WTC11 (cell line): ENCODE results near the gene PCGF3. TPM values are rescaled to one million over a fixed set of nuclear protein-coding genes. Genes with fewer than 3 reads are reported as not detected.
"Not testable (repeated sequence)": the region's sequence is repeated elsewhere in the genome, so short reads cannot be mapped to it uniquely, and the experiment has no call there.

Source experiments
- ATAC-seq: fragments of 200-7000 bp; cut with Tn5 transposase; 2 replicates; pipeline ENCODE4 v1.10.0; 2021; ENCODE audit warnings: mild to moderate bottlenecking, moderate library complexity
- CTCF ChIA-PET: fragments of 300-600 bp; sonication (Branson Sonifier 250); formaldehyde crosslinking; loops from one replicate; lab custom pipeline; 2021; ENCODE audit warnings: antibody characterized with exemption; lab: Charles Lee
- POLR2A ChIA-PET: fragments of 350-600 bp; sonication (Branson Sonifier 250); formaldehyde crosslinking; loops from one replicate; lab custom pipeline; 2021; ENCODE audit warnings: antibody characterized with exemption; lab: Charles Lee
- DNase-seq: peaks from one replicate; pipeline ENCODE4 v3.0.0; 2021; ENCODE audit warnings: low spot score
- H3K27ac Mint-ChIP-seq: 2 replicates; pipeline ENCODE4 v1.8.0; 2021; ENCODE audit warnings: mixed read lengths
- H3K27me3 Mint-ChIP-seq: 2 replicates; pipeline ENCODE4 v1.8.0; 2021; ENCODE audit warnings: low read depth, mild to moderate bottlenecking, moderate library complexity, mixed read lengths
- H3K36me3 Mint-ChIP-seq: 2 replicates; pipeline ENCODE4 v1.8.0; 2021; ENCODE audit warnings: mixed read lengths
- H3K4me1 Mint-ChIP-seq: 2 replicates; pipeline ENCODE4 v1.8.0; 2022; ENCODE audit warnings: mixed read lengths
- H3K4me3 Mint-ChIP-seq: 2 replicates; pipeline ENCODE4 v1.8.0; 2021; ENCODE audit warnings: mild to moderate bottlenecking, moderate library complexity, mixed read lengths
- H3K9me3 Mint-ChIP-seq: 2 replicates; pipeline ENCODE4 v1.8.0; 2021; ENCODE audit warnings: mixed read lengths
- ATF6 ChIP-seq: sonication (generic); formaldehyde crosslinking; IDR thresholded peaks from 2 replicates; pipeline ENCODE4 v1.8.1; 2023; ENCODE audit warnings: mild to moderate bottlenecking, missing genetic modification reagents
- CREM ChIP-seq: sonication (generic); formaldehyde crosslinking; IDR thresholded peaks from 2 replicates; pipeline ENCODE4 v1.8.1; 2022; ENCODE audit warnings: mild to moderate bottlenecking, missing genetic modification reagents, moderate library complexity
- E2F4 ChIP-seq: sonication (generic); formaldehyde crosslinking; IDR thresholded peaks from 2 replicates; pipeline ENCODE4 v1.8.1; 2022; ENCODE audit warnings: low read depth, mild to moderate bottlenecking, moderate library complexity, missing genetic modification reagents, borderline replicate concordance
- ERG ChIP-seq: fragments of 250-450 bp; sonication (Bioruptor Pico); IDR thresholded peaks from 2 replicates; pipeline ENCODE4 v1.8.0; 2021; ENCODE audit warnings: mild to moderate bottlenecking
- NR3C1 ChIP-seq: sonication (generic); formaldehyde crosslinking; conservative IDR thresholded peaks from 2 replicates; pipeline ENCODE4 v1.8.1; 2023; ENCODE audit warnings: low read depth, mild to moderate bottlenecking, missing genetic modification reagents
- RELA ChIP-seq: sonication (generic); formaldehyde crosslinking; IDR thresholded peaks from 2 replicates; pipeline ENCODE4 v1.8.1; 2022; ENCODE audit warnings: missing genetic modification reagents, mild to moderate bottlenecking, borderline replicate concordance
- ZNF138 ChIP-seq: sonication (generic); formaldehyde crosslinking; conservative IDR thresholded peaks from 2 replicates; pipeline ENCODE4 v1.8.1; 2022; ENCODE audit warnings: mild to moderate bottlenecking, moderate library complexity, missing genetic modification reagents
- ZNF281 ChIP-seq: sonication (generic); formaldehyde crosslinking; IDR thresholded peaks from 2 replicates; pipeline ENCODE4 v1.8.0; 2023; ENCODE audit warnings: mild to moderate bottlenecking, missing genetic modification reagents
- ZNF416 ChIP-seq: fragments of 250-450 bp; sonication (Bioruptor Pico); IDR thresholded peaks from 2 replicates; pipeline ENCODE4 v1.9.0; 2021; ENCODE audit warnings: mild to moderate bottlenecking, inconsistent platforms
- total RNA-seq: library from RNA; stranded (reverse); gene quantifications from 3 replicates; pipeline ENCODE4 v1.2.3, GENCODE V29; 2021
- TF ChIP-seq, protein P1 (sequence below): sonication (generic); formaldehyde crosslinking; conservative IDR thresholded peaks from 2 replicates; pipeline ENCODE4 v1.8.1; 2023; ENCODE audit warnings: mild to moderate bottlenecking, low read depth, missing genetic modification reagents, moderate library complexity
- TF ChIP-seq, protein P2 (sequence below): fragments of 250-450 bp; sonication (Bioruptor Pico); IDR thresholded peaks from 2 replicates; pipeline ENCODE4 v2.1.2; 2022; ENCODE audit warnings: mild to moderate bottlenecking, moderate library complexity
- TF ChIP-seq, protein P3 (sequence below): fragments of 250-450 bp; sonication (Bioruptor Pico); IDR thresholded peaks from 2 replicates; pipeline ENCODE4 v1.9.0; 2021; ENCODE audit warnings: mild to moderate bottlenecking

PCGF3 gene
- total RNA-seq, 1 experiment from 2014 or later, result 65.7 TPM

- no peak for ATAC-seq
- no peaks in the 10 kb centered on the region for H3K4me1 Mint-ChIP-seq
- ChIA-PET POLR2A (no interaction called here), CTCF (no interaction called here)
- TF ChIP-seq CREM, result no peak
- TF ChIP-seq ZNF138 (CRISPR knock-in tag), result no peak
- TF ChIP-seq NR3C1 (CRISPR knock-in tag), result no peak
- H3K9me3 Mint-ChIP-seq, result peaks cover 21% of the 10 kb centered on the region
- no peak overlapping the region for H3K4me3 Mint-ChIP-seq
- H3K36me3 Mint-ChIP-seq, result no peaks in the 10 kb centered on the region
- no peak for DNase-seq
- no peak overlapping the region for H3K27ac Mint-ChIP-seq
- peaks cover 86% of the 10 kb centered on the region for H3K27me3 Mint-ChIP-seq
These were observed 98.3 kb downstream of the PCGF3 start for GRCh38 chr4:803884-804283.

DNA sequence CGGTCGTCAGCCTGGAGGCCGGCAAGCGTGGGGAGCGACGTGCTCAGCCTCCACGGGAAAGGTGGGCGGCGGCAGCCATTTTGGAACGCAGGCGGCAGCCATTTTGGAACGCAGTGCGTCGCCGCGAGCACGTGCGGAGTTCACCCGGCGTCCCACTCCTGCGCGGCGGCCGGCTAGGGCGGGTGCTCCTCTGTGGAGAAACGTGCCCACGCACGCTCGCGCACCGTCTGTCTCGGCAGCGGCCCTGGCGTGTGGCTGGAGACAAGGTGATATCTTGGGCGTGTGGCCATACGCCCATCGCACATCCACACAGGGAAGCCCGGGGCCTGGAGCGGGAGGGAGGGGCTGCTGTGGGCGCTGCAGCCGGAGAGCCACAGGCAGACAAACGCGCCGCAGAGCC lies 99.2 kb downstream of the PCGF3 start:
- Mint-ChIP-seq H3K9me3 (peaks cover 21% of the 10 kb centered on the region), H3K27me3 (peaks cover 87% of the 10 kb centered on the region), H3K4me1 (no peaks in the 10 kb centered on the region), H3K36me3 (no peaks in the 10 kb centered on the region), H3K27ac (no peak overlapping the region), H3K4me3 (no peak overlapping the region)
- ChIA-PET POLR2A (no interaction called here), CTCF (no interaction called here)
- DNase-seq, result no peak
- no peak for TF ChIP-seq ERG (CRISPR knock-in tag)
- TF ChIP-seq ZNF416 (CRISPR knock-in tag), result no peak
- TF ChIP-seq, protein P1, sequence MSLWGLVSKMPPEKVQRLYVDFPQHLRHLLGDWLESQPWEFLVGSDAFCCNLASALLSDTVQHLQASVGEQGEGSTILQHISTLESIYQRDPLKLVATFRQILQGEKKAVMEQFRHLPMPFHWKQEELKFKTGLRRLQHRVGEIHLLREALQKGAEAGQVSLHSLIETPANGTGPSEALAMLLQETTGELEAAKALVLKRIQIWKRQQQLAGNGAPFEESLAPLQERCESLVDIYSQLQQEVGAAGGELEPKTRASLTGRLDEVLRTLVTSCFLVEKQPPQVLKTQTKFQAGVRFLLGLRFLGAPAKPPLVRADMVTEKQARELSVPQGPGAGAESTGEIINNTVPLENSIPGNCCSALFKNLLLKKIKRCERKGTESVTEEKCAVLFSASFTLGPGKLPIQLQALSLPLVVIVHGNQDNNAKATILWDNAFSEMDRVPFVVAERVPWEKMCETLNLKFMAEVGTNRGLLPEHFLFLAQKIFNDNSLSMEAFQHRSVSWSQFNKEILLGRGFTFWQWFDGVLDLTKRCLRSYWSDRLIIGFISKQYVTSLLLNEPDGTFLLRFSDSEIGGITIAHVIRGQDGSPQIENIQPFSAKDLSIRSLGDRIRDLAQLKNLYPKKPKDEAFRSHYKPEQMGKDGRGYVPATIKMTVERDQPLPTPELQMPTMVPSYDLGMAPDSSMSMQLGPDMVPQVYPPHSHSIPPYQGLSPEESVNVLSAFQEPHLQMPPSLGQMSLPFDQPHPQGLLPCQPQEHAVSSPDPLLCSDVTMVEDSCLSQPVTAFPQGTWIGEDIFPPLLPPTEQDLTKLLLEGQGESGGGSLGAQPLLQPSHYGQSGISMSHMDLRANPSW (CRISPR knock-in tag), result no peak
- TF ChIP-seq RELA, result no peak
- TF ChIP-seq ATF6 (CRISPR knock-in tag), result no peak
- no peak for TF ChIP-seq E2F4
- no peak for ATAC-seq

- DNase-seq, POLR2A ChIA-PET, H3K27ac Mint-ChIP-seq, H3K36me3 Mint-ChIP-seq, H3K4me3 Mint-ChIP-seq, ATAC-seq, H3K4me1 Mint-ChIP-seq: not testable (repeated sequence)
- Mint-ChIP-seq H3K27me3 (peaks cover 93% of the 10 kb centered on the region), H3K9me3 (peaks cover 17% of the 10 kb centered on the region)
- CTCF ChIA-PET, result interaction anchor here (1.3 kb wide), 1 partner anchor 123 kb away, joined by 3 read pairs; no protein-coding TSS in a partner anchor
These were observed 101.3 kb downstream of the PCGF3 start for GRCh38 chr4:806979-807378.

DNA sequence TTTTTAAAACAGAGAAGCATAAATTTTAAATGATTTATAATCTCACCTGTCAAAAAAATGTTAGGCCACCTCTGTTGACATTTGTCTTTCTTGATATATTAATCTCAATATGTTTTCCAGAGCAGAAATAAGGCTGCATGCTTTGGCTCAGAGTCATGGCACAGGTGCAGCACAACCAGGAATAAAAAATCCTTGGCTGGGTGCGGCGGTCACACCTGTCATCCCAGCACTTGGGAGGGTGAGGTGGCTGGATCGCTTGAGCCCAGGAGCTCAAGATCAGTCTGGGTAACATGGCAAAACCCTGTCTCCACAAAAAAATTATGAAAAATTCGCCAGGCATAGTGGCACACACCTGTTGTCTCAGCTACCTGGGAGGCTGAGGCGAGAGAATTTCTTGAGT lies 102.2 kb downstream of the PCGF3 start:
- ATAC-seq (no peak), DNase-seq (no peak)
- Mint-ChIP-seq H3K4me1 (no peaks in the 10 kb centered on the region), H3K27ac (no peak overlapping the region), H3K27me3 (peaks cover 93% of the 10 kb centered on the region), H3K4me3 (no peak overlapping the region), H3K9me3 (peaks cover 13% of the 10 kb centered on the region), H3K36me3 (no peaks in the 10 kb centered on the region)
- CTCF ChIA-PET, result no interaction called here
- POLR2A ChIA-PET, result no interaction called here
- TF ChIP-seq, protein P2, sequence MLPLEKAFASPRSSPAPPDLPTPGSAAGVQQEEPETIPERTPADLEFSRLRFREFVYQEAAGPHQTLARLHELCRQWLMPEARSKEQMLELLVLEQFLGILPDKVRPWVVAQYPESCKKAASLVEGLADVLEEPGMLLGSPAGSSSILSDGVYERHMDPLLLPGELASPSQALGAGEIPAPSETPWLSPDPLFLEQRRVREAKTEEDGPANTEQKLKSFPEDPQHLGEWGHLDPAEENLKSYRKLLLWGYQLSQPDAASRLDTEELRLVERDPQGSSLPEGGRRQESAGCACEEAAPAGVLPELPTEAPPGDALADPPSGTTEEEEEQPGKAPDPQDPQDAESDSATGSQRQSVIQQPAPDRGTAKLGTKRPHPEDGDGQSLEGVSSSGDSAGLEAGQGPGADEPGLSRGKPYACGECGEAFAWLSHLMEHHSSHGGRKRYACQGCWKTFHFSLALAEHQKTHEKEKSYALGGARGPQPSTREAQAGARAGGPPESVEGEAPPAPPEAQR (CRISPR knock-in tag), result no peak
- no peak for TF ChIP-seq ZNF416 (CRISPR knock-in tag)
- no peak for TF ChIP-seq E2F4
- no peak for TF ChIP-seq ZNF281
- TF ChIP-seq, protein P3, sequence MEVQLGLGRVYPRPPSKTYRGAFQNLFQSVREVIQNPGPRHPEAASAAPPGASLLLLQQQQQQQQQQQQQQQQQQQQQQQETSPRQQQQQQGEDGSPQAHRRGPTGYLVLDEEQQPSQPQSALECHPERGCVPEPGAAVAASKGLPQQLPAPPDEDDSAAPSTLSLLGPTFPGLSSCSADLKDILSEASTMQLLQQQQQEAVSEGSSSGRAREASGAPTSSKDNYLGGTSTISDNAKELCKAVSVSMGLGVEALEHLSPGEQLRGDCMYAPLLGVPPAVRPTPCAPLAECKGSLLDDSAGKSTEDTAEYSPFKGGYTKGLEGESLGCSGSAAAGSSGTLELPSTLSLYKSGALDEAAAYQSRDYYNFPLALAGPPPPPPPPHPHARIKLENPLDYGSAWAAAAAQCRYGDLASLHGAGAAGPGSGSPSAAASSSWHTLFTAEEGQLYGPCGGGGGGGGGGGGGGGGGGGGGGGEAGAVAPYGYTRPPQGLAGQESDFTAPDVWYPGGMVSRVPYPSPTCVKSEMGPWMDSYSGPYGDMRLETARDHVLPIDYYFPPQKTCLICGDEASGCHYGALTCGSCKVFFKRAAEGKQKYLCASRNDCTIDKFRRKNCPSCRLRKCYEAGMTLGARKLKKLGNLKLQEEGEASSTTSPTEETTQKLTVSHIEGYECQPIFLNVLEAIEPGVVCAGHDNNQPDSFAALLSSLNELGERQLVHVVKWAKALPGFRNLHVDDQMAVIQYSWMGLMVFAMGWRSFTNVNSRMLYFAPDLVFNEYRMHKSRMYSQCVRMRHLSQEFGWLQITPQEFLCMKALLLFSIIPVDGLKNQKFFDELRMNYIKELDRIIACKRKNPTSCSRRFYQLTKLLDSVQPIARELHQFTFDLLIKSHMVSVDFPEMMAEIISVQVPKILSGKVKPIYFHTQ (CRISPR knock-in tag), result no peak
